H9 (cell line): Measurements from ENCODE around the gene GPC6. TPM values are rescaled to one million over a fixed set of nuclear protein-coding genes. Genes with fewer than 3 reads are reported as not detected.

Experiments
- DNase-seq: peaks from one replicate; pipeline ENCODE4 v3.0.0-alpha.2; 2017
- H2AFZ ChIP-seq: one replicate; pipeline ENCODE4 v1.6.1; 2013; ENCODE audit warnings: mild to moderate bottlenecking, low read length, control low read depth, moderate library complexity
- H2AK5ac ChIP-seq: 2 replicates; pipeline ENCODE4 v1.6.1; 2013; ENCODE audit warnings: low read length, control low read depth, mixed read lengths; ENCODE audit not compliant: insufficient read length
- H2BK120ac ChIP-seq: one replicate; pipeline ENCODE4 v1.6.1; 2013; ENCODE audit warnings: low read depth, mild to moderate bottlenecking, low read length, control low read depth, inconsistent platforms; ENCODE audit not compliant: poor library complexity, severe bottlenecking
- H2BK12ac ChIP-seq: 2 replicates; pipeline ENCODE4 v1.6.1; 2013; ENCODE audit warnings: low read length, control low read depth, mixed read lengths, low read depth; ENCODE audit not compliant: insufficient read length
- H2BK15ac ChIP-seq: 2 replicates; pipeline ENCODE4 v1.6.1; 2013; ENCODE audit warnings: low read depth, low read length, control low read depth
- H2BK20ac ChIP-seq: one replicate; pipeline ENCODE4 v1.6.1; 2013; ENCODE audit warnings: low read depth, mild to moderate bottlenecking, low read length, control low read depth, inconsistent platforms; ENCODE audit not compliant: poor library complexity, severe bottlenecking
- H2BK5ac ChIP-seq: 2 replicates; pipeline ENCODE4 v1.6.1; 2013; ENCODE audit warnings: low read length, control low read depth, mixed read lengths; ENCODE audit not compliant: insufficient read length
- H3K14ac ChIP-seq: 2 replicates; pipeline ENCODE4 v1.6.1; 2013; ENCODE audit warnings: low read length, control low read depth; ENCODE audit not compliant: insufficient read depth
- H3K18ac ChIP-seq: 2 replicates; pipeline ENCODE4 v1.6.1; 2013; ENCODE audit warnings: low read depth, mild to moderate bottlenecking, mixed read lengths, low read length, control low read depth; ENCODE audit not compliant: insufficient read length
- H3K23ac ChIP-seq: 2 replicates; pipeline ENCODE4 v1.6.1; 2013; ENCODE audit warnings: low read length, control low read depth, mixed read lengths, low read depth; ENCODE audit not compliant: insufficient read length
- H3K23me2 ChIP-seq: 2 replicates; pipeline ENCODE4 v1.6.1; 2013; ENCODE audit warnings: low read depth, mild to moderate bottlenecking, mixed read lengths, low read length, control low read depth; ENCODE audit not compliant: insufficient read length, poor library complexity, severe bottlenecking
- H3K27ac ChIP-seq: 2 replicates; pipeline ENCODE4 v1.5.1; 2013; ENCODE audit warnings: low read length, control low read depth, mixed read lengths, low read depth; ENCODE audit not compliant: insufficient read length
- H3K27me3 ChIP-seq: 2 replicates; pipeline ENCODE4 v1.6.1; 2013; ENCODE audit warnings: low read length, control low read depth, inconsistent platforms; ENCODE audit not compliant: insufficient read depth
- H3K4ac ChIP-seq: 2 replicates; pipeline ENCODE4 v1.6.1; 2013; ENCODE audit warnings: low read depth, mild to moderate bottlenecking, control low read depth, inconsistent platforms, low read length, moderate library complexity
- H3K4me1 ChIP-seq: 2 replicates; pipeline ENCODE4 v1.6.1; 2013; ENCODE audit warnings: low read length, control low read depth, inconsistent platforms; ENCODE audit not compliant: insufficient read depth
- H3K4me2 ChIP-seq: 2 replicates; pipeline ENCODE4 v1.6.1; 2013; ENCODE audit warnings: low read length, control low read depth, mixed read lengths; ENCODE audit not compliant: insufficient read length, insufficient read depth
- H3K56ac ChIP-seq: 2 replicates; pipeline ENCODE4 v1.6.1; 2013; ENCODE audit warnings: low read depth, mild to moderate bottlenecking, mixed read lengths, low read length, control low read depth; ENCODE audit not compliant: insufficient read length
- H3K79me1 ChIP-seq: 2 replicates; pipeline ENCODE4 v1.6.1; 2013; ENCODE audit warnings: low read depth, mild to moderate bottlenecking, moderate library complexity, low read length, control low read depth, inconsistent platforms; ENCODE audit not compliant: insufficient read depth, poor library complexity, severe bottlenecking
- H3K79me2 ChIP-seq: 2 replicates; pipeline ENCODE4 v1.6.1; 2013; ENCODE audit warnings: low read length, control low read depth, inconsistent platforms; ENCODE audit not compliant: insufficient read depth
- H3K9ac ChIP-seq: 2 replicates; pipeline ENCODE4 v1.6.1; 2013; ENCODE audit warnings: low read length, control low read depth, mixed read lengths; ENCODE audit not compliant: insufficient read length; ENCODE audit errors: extremely low read depth
- H3K9me3 ChIP-seq: one replicate; pipeline ENCODE4 v1.6.1; 2013; ENCODE audit warnings: low read depth, low read length, inconsistent platforms; ENCODE audit not compliant: control insufficient read depth
- H3T11ph ChIP-seq: one replicate; pipeline ENCODE4 v1.6.1; 2013; ENCODE audit warnings: mild to moderate bottlenecking, low read length, control low read depth, inconsistent platforms
- H4K20me1 ChIP-seq: one replicate; pipeline ENCODE4 v1.6.1; 2013; ENCODE audit not compliant: control insufficient read depth, insufficient read length, insufficient read depth
- H4K5ac ChIP-seq: 2 replicates; pipeline ENCODE4 v1.6.1; 2013; ENCODE audit warnings: low read depth, mild to moderate bottlenecking, mixed read lengths, low read length, control low read depth; ENCODE audit not compliant: insufficient read length
- H4K8ac ChIP-seq: replicated peaks from 2 replicates; pipeline ENCODE4 v1.6.1; 2013; ENCODE audit warnings: low read length, control low read depth, mixed read lengths, low read depth; ENCODE audit not compliant: insufficient read length
- H4K91ac ChIP-seq: 2 replicates; pipeline ENCODE4 v1.6.1; 2013; ENCODE audit warnings: low read depth, mild to moderate bottlenecking, moderate library complexity, mixed read lengths, low read length, control low read depth; ENCODE audit not compliant: insufficient read length
- H3K27ac Mint-ChIP-seq, 3 experiments: 2 replicates in 2 of 3; 3 replicates in 1 of 3; pipeline ENCODE4 v1.8.0; 2020 to 2021; ENCODE audit warnings: mixed read lengths in 3 of 3, mild to moderate bottlenecking in 1 of 3, moderate library complexity in 1 of 3
- H3K27me3 Mint-ChIP-seq: 2 replicates; pipeline ENCODE4 v1.8.0; 2021; ENCODE audit warnings: low read depth, mild to moderate bottlenecking, moderate library complexity, mixed read lengths
- H3K36me3 Mint-ChIP-seq, 3 experiments: 2 replicates in 2 of 3; 3 replicates in 1 of 3; pipeline ENCODE4 v1.8.0; 2020 to 2021; ENCODE audit warnings: low read depth in 3 of 3, mixed read lengths in 3 of 3; ENCODE audit not compliant: insufficient read depth in 1 of 3
- H3K4me1 Mint-ChIP-seq, 2 experiments: 2 replicates each; pipeline ENCODE4 v1.8.0; 2020; ENCODE audit warnings: mixed read lengths in 2 of 2
- H3K4me3 Mint-ChIP-seq, 2 experiments: 2 replicates in 1 of 2; 3 replicates in 1 of 2; pipeline ENCODE4 v1.8.0; 2020 to 2021; ENCODE audit warnings: mild to moderate bottlenecking in 2 of 2, mixed read lengths in 2 of 2, moderate library complexity in 1 of 2
- H3K9me3 Mint-ChIP-seq, 2 experiments: 2 replicates in 1 of 2; 3 replicates in 1 of 2; pipeline ENCODE4 v1.8.0; 2020; ENCODE audit warnings: mild to moderate bottlenecking in 2 of 2, mixed read lengths in 2 of 2, moderate library complexity in 1 of 2
- WGBS: extraction: QIAGEN DNeasy Blood & Tissue Kit; methylation state at CpG from one replicate; pipeline ENCODE4 v1.1.7; 2013; ENCODE audit warnings: missing lambda C conversion rate, low lambda C conversion rate, mixed read lengths; ENCODE audit not compliant: insufficient read length; ENCODE audit errors: extremely low coverage; 5-methylcytosine and 5-hydroxymethylcytosine counted together
- total RNA-seq: library from RNA; stranded (reverse); gene quantifications from 2 replicates; pipeline ENCODE4 v1.2.1, GENCODE V29; 2021
- TF ChIP-seq, protein P1 (sequence below): fragments of 200-600 bp; sonication (generic); conservative IDR thresholded peaks from 3 replicates; pipeline ENCODE4 v1.8.0; 2021; ENCODE audit warnings: antibody characterized with exemption, mild to moderate bottlenecking

Gene GPC6
- total RNA-seq, 1 experiment from 2014 or later = 15.6 TPM

DNA sequence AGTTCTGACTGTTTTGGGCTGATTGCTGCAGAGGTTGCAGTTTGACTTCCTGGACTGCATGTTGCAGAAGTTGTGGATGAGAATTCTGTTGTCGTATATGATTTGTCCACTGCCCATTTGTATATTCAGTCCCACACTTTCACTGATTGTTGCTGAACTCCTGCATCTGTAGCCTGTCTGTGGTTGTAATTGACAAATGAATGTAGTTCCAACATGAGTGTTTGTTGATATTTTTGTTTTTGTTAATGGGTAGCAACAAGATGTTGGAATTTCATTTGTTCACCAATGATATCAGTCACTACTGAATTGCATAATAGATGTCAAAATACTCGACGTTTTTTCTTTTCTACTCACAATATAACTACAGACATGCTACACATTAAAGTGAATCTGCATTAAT lies 719.0 kb downstream of the GPC6 start:
- no peaks in the 10 kb centered on the region for H4K20me1 ChIP-seq
- no peak overlapping the region for H3K4me2 ChIP-seq
- H3K79me1 ChIP-seq = no peaks in the 10 kb centered on the region
- H2BK120ac ChIP-seq = no peak overlapping the region
- H2BK12ac ChIP-seq = no peak overlapping the region
- Mint-ChIP-seq H3K9me3 (no peaks in the 10 kb centered on the region), H3K36me3 (no peaks in the 10 kb centered on the region), H3K27me3 (no peaks in the 10 kb centered on the region), H3K4me3 (no peak overlapping the region), H3K27ac (no peak overlapping the region), H3K4me1 (peaks cover 5 to 7% of the 10 kb centered on the region in 2 experiments)
- no peaks in the 10 kb centered on the region for H3K9me3 ChIP-seq
- no peak overlapping the region for H3K27ac ChIP-seq
- H3K4me1 ChIP-seq = no peaks in the 10 kb centered on the region
- no peak overlapping the region for H2AK5ac ChIP-seq
- no peaks in the 10 kb centered on the region for H3K23me2 ChIP-seq
- H3K18ac ChIP-seq = no peak overlapping the region
- H3T11ph ChIP-seq = no peak overlapping the region
- H3K79me2 ChIP-seq = no peaks in the 10 kb centered on the region
- no peak overlapping the region for H4K5ac ChIP-seq
- no peak overlapping the region for H3K4ac ChIP-seq
- H2BK15ac ChIP-seq = no peak overlapping the region
- 100% methylated on average over 1 of the region's 3 CpGs for WGBS
- no peak overlapping the region for H3K9ac ChIP-seq
- no peak overlapping the region for H4K8ac ChIP-seq
- H2BK5ac ChIP-seq = no peak overlapping the region
- no peaks in the 10 kb centered on the region for H3K27me3 ChIP-seq
- no peak overlapping the region for H2AFZ ChIP-seq
- H3K56ac ChIP-seq = no peak overlapping the region
- H3K23ac ChIP-seq = no peak overlapping the region
- TF ChIP-seq, protein P1, sequence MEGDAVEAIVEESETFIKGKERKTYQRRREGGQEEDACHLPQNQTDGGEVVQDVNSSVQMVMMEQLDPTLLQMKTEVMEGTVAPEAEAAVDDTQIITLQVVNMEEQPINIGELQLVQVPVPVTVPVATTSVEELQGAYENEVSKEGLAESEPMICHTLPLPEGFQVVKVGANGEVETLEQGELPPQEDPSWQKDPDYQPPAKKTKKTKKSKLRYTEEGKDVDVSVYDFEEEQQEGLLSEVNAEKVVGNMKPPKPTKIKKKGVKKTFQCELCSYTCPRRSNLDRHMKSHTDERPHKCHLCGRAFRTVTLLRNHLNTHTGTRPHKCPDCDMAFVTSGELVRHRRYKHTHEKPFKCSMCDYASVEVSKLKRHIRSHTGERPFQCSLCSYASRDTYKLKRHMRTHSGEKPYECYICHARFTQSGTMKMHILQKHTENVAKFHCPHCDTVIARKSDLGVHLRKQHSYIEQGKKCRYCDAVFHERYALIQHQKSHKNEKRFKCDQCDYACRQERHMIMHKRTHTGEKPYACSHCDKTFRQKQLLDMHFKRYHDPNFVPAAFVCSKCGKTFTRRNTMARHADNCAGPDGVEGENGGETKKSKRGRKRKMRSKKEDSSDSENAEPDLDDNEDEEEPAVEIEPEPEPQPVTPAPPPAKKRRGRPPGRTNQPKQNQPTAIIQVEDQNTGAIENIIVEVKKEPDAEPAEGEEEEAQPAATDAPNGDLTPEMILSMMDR = no peak
- no peak overlapping the region for H4K91ac ChIP-seq
- no peak for DNase-seq
- H3K14ac ChIP-seq = no peak overlapping the region
- no peak overlapping the region for H2BK20ac ChIP-seq
